HUES6 (cell line): ENCODE data around the gene TARM1.
"Not testable (repeated sequence)": the region's sequence is repeated elsewhere in the genome, so short reads cannot be mapped to it uniquely, and the experiment has no call there.

ENCODE experiments used
- H3K27ac ChIP-seq: 2 replicates; pipeline ENCODE4 v1.7.0; 2013; ENCODE audit warnings: low read depth, mild to moderate bottlenecking, low read length, inconsistent platforms
- H3K27me3 ChIP-seq: 2 replicates; pipeline ENCODE4 v1.6.1; 2013; ENCODE audit warnings: low read length; ENCODE audit not compliant: control insufficient read depth, insufficient read depth
- H3K36me3 ChIP-seq: 2 replicates; pipeline ENCODE4 v1.6.1; 2013; ENCODE audit warnings: low read length; ENCODE audit not compliant: control insufficient read depth, insufficient read depth
- H3K4me1 ChIP-seq: 2 replicates; pipeline ENCODE4 v1.6.1; 2013; ENCODE audit warnings: low read length; ENCODE audit not compliant: control insufficient read depth, insufficient read depth
- H3K4me3 ChIP-seq: 2 replicates; pipeline ENCODE4 v1.5.1; 2013; ENCODE audit warnings: low read depth, low read length
- H3K9ac ChIP-seq: one replicate; pipeline ENCODE4 v1.6.1; 2013; ENCODE audit warnings: mild to moderate bottlenecking, low read length
- H3K9me3 ChIP-seq: 2 replicates; pipeline ENCODE4 v1.6.1; 2013; ENCODE audit warnings: low read depth, low read length; ENCODE audit not compliant: control insufficient read depth, insufficient read depth

Gene TARM1

GRCh38 chr19:54063350-54064116 lies 17.6 kb downstream of the TARM1 start, which contains the start of gene VSTM1:
Gene VSTM1, minus strand, starts transcription at chr19:54063897. Its CDS starts 120 bp downstream, at chr19:54063777.
- H3K9me3 ChIP-seq: no peaks in the 10 kb centered on the region
- H3K4me3 ChIP-seq: no peak within 1 kb of the TSS
- no peaks in the 10 kb centered on the region for H3K4me1 ChIP-seq
- no peaks in the 10 kb centered on the region for H3K36me3 ChIP-seq
- H3K27me3 ChIP-seq: no peaks in the 10 kb centered on the region
- no peak within 1 kb of the TSS for H3K27ac ChIP-seq
- H3K9ac ChIP-seq: no peak within 1 kb of the TSS

- no peak overlapping the region for H3K9ac ChIP-seq
- no peaks in the 10 kb centered on the region for H3K9me3 ChIP-seq
- no peaks in the 10 kb centered on the region for H3K36me3 ChIP-seq
- no peak overlapping the region for H3K4me3 ChIP-seq
- no peak overlapping the region for H3K27ac ChIP-seq
- no peaks in the 10 kb centered on the region for H3K27me3 ChIP-seq
- no peaks in the 10 kb centered on the region for H3K4me1 ChIP-seq
Observed at GRCh38 chr19:54062643-54063042, 18.5 kb downstream of the TARM1 start.

GRCh38 chr19:54047616-54048015 lies 33.5 kb downstream of the TARM1 start:
- H3K27ac ChIP-seq: no peak overlapping the region
- no peaks in the 10 kb centered on the region; the same call in 1 of the 2 replicates for H3K27me3 ChIP-seq
- H3K4me3 ChIP-seq: no peak overlapping the region
- no peaks in the 10 kb centered on the region for H3K9me3 ChIP-seq
- H3K4me1 ChIP-seq: no peaks in the 10 kb centered on the region
- no peak overlapping the region for H3K9ac ChIP-seq
- no peaks in the 10 kb centered on the region for H3K36me3 ChIP-seq

- no peak overlapping the region for H3K27ac ChIP-seq
- no peaks in the 10 kb centered on the region for H3K36me3 ChIP-seq
- H3K9ac ChIP-seq: no peak overlapping the region
- no peaks in the 10 kb centered on the region for H3K9me3 ChIP-seq
- no peaks in the 10 kb centered on the region; the same call in 1 of the 2 replicates for H3K27me3 ChIP-seq
- H3K4me1 ChIP-seq: peaks cover 9% of the 10 kb centered on the region
- no peak overlapping the region for H3K4me3 ChIP-seq
Observed at GRCh38 chr19:54045771-54046170, 35.4 kb downstream of the TARM1 start.

DNA sequence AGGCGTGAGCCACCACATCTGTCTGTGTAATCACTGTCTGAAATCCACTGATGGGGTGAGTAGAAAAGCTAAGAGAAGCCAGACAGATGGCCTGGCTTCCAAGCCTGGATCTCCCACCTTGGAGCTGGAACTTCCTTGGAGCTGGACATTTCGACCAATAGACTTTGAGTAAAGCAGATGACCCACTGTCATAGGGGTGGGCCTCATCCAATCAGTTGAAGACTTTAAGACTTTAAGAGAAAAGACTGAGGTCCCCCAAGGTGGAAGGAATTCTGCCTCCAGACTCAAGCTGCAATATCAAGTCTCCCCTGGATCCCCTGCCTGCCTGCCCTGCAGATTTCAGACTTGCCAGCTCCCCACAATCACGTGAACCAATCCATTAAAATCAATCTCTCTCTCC lies 38.2 kb downstream of the TARM1 start:
- H3K4me1 ChIP-seq: peaks cover 9% of the 10 kb centered on the region
- H3K36me3 ChIP-seq: no peaks in the 10 kb centered on the region
- no peak overlapping the region for H3K27ac ChIP-seq
- H3K9me3 ChIP-seq: no peaks in the 10 kb centered on the region
- H3K4me3 ChIP-seq: no peak overlapping the region
- H3K9ac ChIP-seq: no peak overlapping the region
- H3K27me3 ChIP-seq: no peaks in the 10 kb centered on the region; the same call in 1 of the 2 replicates

GRCh38 chr19:54041969-54042606 lies 39.1 kb downstream of the TARM1 start:
- no peaks in the 10 kb centered on the region for H3K36me3 ChIP-seq
- peak overlapping the region; percentile 13; the same call in 1 of the 2 replicates for H3K27ac ChIP-seq
- H3K4me3 ChIP-seq: no peak overlapping the region
- H3K9me3 ChIP-seq: no peaks in the 10 kb centered on the region
- no peaks in the 10 kb centered on the region; the same call in 1 of the 2 replicates for H3K27me3 ChIP-seq
- peak overlapping the region; percentile 47 for H3K9ac ChIP-seq
- peaks cover 9% of the 10 kb centered on the region for H3K4me1 ChIP-seq

- peaks cover 17% of the 10 kb centered on the region for H3K4me1 ChIP-seq
- no peaks in the 10 kb centered on the region for H3K9me3 ChIP-seq
- no peak overlapping the region for H3K4me3 ChIP-seq
- no peak overlapping the region for H3K9ac ChIP-seq
- no peaks in the 10 kb centered on the region for H3K36me3 ChIP-seq
- H3K27me3 ChIP-seq: no peaks in the 10 kb centered on the region
- H3K27ac ChIP-seq: no peak overlapping the region
Observed at GRCh38 chr19:54040003-54040402, 41.2 kb downstream of the TARM1 start.

GRCh38 chr19:54036542-54036941 lies 44.6 kb downstream of the TARM1 start:
- not testable (repeated sequence) for H3K36me3 ChIP-seq, H3K4me3 ChIP-seq, H3K9me3 ChIP-seq, H3K27me3 ChIP-seq
- Histone ChIP-seq H3K27ac (peak overlapping the region; percentile 77; the same call in 1 of the 2 replicates), H3K9ac (peak overlapping the region; percentile 62), H3K4me1 (peaks cover 15% of the 10 kb centered on the region)

DNA sequence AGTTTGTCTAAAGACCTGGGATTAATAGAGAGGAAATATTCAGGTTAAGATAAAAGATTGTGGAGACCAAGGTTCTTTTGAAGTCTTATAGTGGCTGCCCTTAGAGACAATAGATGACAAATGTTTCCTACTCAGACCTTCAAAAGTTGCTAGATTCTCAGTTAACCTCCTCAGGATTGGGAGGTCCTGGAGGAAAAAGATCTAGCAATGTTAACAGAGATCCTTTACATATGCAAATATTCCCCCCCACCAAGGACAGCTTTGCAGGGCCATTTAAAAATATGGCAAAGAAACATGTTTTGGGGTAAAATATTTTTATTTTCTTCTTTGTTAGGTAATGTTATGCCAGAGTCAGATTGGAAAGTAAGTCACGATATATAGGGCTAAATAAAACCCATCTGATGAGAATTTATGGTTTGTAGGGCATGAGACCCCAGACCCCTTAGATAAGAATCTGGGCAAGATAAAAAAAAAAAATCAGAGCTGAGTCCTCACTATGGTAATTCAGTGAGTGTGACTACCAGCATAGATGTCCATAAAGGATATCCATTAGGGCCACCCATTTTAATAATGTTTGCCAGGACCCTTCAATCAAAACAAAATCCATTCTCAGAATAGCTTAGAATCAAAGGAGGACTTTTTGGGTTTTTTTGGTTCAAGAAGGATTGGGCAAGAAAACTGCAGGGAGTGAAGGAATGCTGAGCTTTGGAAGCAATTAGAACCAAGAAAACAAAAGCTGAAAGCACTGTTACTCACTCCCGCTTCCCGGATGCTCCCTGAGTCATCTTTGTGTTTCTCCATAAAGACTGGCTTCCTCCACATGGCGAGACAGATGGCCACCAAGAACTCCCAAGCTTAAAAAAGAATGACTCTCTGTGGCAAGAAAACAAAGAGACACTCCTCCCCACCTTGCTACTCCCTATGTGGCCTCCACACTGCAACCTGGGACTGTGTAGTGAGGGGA lies 45.7 kb downstream of the TARM1 start:
- Histone ChIP-seq H3K4me1 (peaks cover 14% of the 10 kb centered on the region), H3K27ac (peak overlapping the region; percentile 76), H3K9ac (peak overlapping the region; percentile 78), H3K36me3 (no peaks in the 10 kb centered on the region), H3K27me3 (no peaks in the 10 kb centered on the region), H3K4me3 (peak overlapping the region; percentile 6; the same call in 1 of the 2 replicates), H3K9me3 (no peaks in the 10 kb centered on the region)

DNA sequence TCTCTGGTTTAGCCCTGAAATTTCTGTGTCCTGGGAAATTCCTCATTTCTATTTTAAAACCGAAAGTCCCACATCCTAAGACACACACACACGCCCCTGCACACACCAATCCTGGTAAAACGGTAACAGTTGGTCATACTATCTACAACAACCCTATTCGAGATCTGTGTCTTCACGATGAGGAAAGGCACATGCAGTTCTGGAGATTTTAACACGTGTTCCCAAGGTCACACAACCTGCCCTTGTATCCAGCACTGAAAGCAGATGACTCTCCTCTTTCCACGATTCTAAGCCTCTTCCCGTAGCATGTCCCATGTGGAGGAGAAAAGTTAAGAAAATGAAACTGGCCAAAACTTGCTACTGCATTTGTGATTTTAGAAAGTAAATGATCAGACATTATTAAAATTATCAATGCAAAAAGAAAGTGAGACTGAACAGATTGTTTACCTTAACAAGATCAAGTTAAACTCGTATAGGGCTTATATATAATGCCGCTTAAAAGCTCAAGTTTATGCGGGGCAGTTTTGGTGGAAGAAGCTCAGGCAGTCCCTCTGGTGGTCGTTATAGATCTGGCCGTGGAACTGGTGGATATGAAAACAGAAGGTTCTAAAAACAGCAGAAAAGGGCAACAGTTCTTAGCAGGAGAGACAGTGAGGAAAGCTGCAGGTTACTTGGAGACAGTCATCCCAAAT lies 50.1 kb downstream of the TARM1 start:
- Histone ChIP-seq H3K27me3 (no peaks in the 10 kb centered on the region), H3K27ac (no peak overlapping the region), H3K9me3 (no peaks in the 10 kb centered on the region), H3K4me3 (no peak overlapping the region), H3K36me3 (no peaks in the 10 kb centered on the region), H3K4me1 (peaks cover 14% of the 10 kb centered on the region), H3K9ac (peak overlapping the region; percentile 9)
